Measurements from ENCODE around the gene PUM2.

Gene PUM2

DNA sequence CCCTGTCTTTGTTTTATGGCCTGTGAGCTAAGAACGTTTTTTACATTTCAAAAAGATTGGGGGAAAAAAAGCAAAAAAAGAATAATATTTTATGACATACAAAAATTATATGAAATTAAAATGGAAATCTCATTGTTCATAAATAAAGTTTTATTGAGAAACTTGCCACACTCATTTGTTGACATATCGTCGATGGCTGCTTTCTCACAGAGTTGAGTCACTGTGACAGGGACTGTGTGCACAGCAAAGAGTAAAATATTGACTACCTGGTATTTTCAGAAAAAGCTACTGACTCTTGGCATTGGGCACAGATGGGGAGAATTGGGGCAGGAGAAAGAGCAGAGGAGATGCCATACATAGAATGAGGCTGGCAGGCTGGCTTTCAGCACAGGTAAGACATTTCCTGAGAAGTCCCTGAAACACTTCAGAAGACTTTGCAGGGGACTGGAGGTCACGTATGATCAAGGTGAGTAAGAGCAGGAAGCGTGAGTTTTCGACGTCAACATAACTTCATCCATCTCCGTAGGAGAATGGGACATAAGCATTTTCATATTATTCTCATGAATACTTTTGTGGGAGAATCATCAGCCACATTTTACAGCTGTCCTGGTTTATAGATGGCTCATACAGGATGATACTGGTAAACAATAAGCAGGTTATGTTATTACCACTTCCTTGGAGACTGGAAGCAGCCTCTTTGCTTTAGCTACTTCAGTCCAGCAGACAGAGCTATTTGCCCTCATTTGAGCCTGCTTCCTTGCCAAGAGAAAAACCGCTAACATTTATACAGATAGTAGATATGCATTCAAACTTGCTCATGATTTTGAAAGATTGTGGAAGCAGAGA, 32.5 kb upstream of the PUM2 start:
- no peak for DNase-seq
- no peak overlapping the region for H3K27ac ChIP-seq (ENCODE audit: low read length)

DNA sequence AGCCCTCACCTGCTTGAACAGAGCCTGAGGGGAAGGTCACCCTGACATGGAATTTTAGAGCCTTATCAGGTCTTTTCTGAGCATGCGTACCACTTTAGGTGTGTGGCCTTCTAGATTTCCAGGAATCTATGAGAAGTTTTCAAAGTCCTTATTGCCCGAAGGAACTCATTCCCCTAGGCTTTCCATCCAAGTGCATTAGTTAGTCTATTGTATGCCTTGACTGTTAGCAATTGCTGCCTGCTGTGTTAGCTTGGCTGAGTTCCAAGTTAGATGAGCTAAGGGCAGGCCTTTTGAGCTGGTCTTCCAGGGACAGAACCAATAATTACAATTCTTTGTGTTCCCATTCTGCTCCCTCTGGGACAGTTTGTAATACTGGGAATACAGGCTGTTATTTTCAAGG, 30.8 kb upstream of the PUM2 start:
- Histone ChIP-seq H3K4me3 (ENCODE audit: low read length) (no peak overlapping the region), H3K4me2 (ENCODE audit: low read depth, low read length) (no peak overlapping the region), H3K4me1 (ENCODE audit: low read length) (no peaks in the 10 kb centered on the region), H2AFZ (ENCODE audit: low read length) (no peak overlapping the region), H3F3A (ENCODE audit: insufficient read depth, low read length) (no peaks in the 10 kb centered on the region), H3K27me3 (replicated peaks; ENCODE audit: insufficient read depth, low read length) (no peaks in the 10 kb centered on the region), H3K27ac (ENCODE audit: low read length) (no peak overlapping the region), H4K20me1 (ENCODE audit: insufficient read depth, low read length) (no peaks in the 10 kb centered on the region), H3K79me2 (ENCODE audit: low read length) (no peaks in the 10 kb centered on the region), H3K9me3 (replicated peaks; ENCODE audit: insufficient read depth, low read length) (no peaks in the 10 kb centered on the region), H3K9ac (ENCODE audit: low read length) (no peak overlapping the region), H3K9me2 (replicated peaks; ENCODE audit: insufficient read depth, low read length) (no peaks in the 10 kb centered on the region), H3K36me3 (replicated peaks; ENCODE audit: insufficient read depth, low read length) (no peaks in the 10 kb centered on the region)
- TF ChIP-seq EZH2 (optimal IDR thresholded peaks at IDR 0.05; ENCODE audit: low read depth, low read length) (no peak), EZH2phosphoT487 (IDR thresholded peaks at IDR 0.05; ENCODE audit: low read length) (no peak)
- TF ChIP-seq, protein P1, sequence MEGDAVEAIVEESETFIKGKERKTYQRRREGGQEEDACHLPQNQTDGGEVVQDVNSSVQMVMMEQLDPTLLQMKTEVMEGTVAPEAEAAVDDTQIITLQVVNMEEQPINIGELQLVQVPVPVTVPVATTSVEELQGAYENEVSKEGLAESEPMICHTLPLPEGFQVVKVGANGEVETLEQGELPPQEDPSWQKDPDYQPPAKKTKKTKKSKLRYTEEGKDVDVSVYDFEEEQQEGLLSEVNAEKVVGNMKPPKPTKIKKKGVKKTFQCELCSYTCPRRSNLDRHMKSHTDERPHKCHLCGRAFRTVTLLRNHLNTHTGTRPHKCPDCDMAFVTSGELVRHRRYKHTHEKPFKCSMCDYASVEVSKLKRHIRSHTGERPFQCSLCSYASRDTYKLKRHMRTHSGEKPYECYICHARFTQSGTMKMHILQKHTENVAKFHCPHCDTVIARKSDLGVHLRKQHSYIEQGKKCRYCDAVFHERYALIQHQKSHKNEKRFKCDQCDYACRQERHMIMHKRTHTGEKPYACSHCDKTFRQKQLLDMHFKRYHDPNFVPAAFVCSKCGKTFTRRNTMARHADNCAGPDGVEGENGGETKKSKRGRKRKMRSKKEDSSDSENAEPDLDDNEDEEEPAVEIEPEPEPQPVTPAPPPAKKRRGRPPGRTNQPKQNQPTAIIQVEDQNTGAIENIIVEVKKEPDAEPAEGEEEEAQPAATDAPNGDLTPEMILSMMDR (IDR thresholded peaks at IDR 0.05; ENCODE audit: low read length): no peak
- DNase-seq: no peak

More for the DNA sequence above, 32.5 kb upstream of the PUM2 start:
- H3K4me1 ChIP-seq (ENCODE audit: low read length): no peaks in the 10 kb centered on the region
- no peak overlapping the region for H2AFZ ChIP-seq (ENCODE audit: low read length)
- no peaks in the 10 kb centered on the region for H3K27me3 ChIP-seq (replicated peaks; ENCODE audit: insufficient read depth, low read length)
- no peaks in the 10 kb centered on the region for H4K20me1 ChIP-seq (ENCODE audit: insufficient read depth, low read length)
- no peaks in the 10 kb centered on the region for H3K9me3 ChIP-seq (replicated peaks; ENCODE audit: insufficient read depth, low read length)
- no peaks in the 10 kb centered on the region for H3K9me2 ChIP-seq (replicated peaks; ENCODE audit: insufficient read depth, low read length)
- H3K9ac ChIP-seq (ENCODE audit: low read length): no peak overlapping the region
- TF ChIP-seq EZH2phosphoT487 (IDR thresholded peaks at IDR 0.05; ENCODE audit: low read length) (no peak), EZH2 (optimal IDR thresholded peaks at IDR 0.05; ENCODE audit: low read depth, low read length) (no peak)
- TF ChIP-seq, protein P1 (IDR thresholded peaks at IDR 0.05; ENCODE audit: low read length): no peak
- no peaks in the 10 kb centered on the region for H3F3A ChIP-seq (ENCODE audit: insufficient read depth, low read length)
- H3K79me2 ChIP-seq (ENCODE audit: low read length): no peaks in the 10 kb centered on the region
- no peak overlapping the region for H3K4me2 ChIP-seq (ENCODE audit: low read depth, low read length)
- H3K4me3 ChIP-seq (ENCODE audit: low read length): no peak overlapping the region
- H3K36me3 ChIP-seq (replicated peaks; ENCODE audit: insufficient read depth, low read length): no peaks in the 10 kb centered on the region

DNA sequence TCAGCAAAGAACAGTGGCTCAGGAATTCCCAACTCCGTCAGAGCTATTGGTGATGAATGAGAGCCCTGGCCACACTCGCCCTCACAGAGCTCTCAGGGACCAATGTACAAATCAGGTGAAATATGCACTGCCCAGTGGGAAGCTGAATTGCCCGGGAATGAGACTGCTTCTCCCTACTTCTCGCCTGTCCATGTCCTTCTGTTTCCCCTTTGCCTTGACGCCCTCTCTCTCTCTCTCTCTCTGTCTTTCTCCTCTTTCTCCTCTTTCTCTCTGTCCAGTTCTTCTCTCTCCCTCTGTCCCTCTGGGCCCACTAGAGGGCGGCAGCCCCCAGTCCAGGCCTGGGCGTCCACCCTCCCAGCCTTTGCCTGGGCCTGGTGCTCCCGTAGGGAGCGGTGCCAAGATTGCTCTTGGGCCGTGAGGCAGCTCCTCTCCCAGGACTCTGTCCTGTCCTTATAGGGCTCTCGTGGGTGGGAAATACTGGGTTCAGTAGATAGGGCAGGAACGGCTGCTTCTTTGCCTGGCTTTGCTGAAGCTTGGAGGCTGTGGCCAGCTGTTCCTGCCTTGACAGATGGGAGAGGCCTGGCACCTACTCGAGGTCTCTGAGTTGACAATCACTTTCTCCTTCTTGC, 28.4 kb upstream of the PUM2 start:
- no peak for DNase-seq
- H3K4me2 ChIP-seq (ENCODE audit: low read depth, low read length): no peak overlapping the region
- no peaks in the 10 kb centered on the region for H3K36me3 ChIP-seq (replicated peaks; ENCODE audit: insufficient read depth, low read length)
- H3K79me2 ChIP-seq (ENCODE audit: low read length): no peaks in the 10 kb centered on the region
- no peak overlapping the region for H3K9ac ChIP-seq (ENCODE audit: low read length)
- no peaks in the 10 kb centered on the region for H3F3A ChIP-seq (ENCODE audit: insufficient read depth, low read length)
- H3K9me2 ChIP-seq (replicated peaks; ENCODE audit: insufficient read depth, low read length): no peaks in the 10 kb centered on the region
- no peak for TF ChIP-seq EZH2phosphoT487 (IDR thresholded peaks at IDR 0.05; ENCODE audit: low read length)
- TF ChIP-seq, protein P1 (IDR thresholded peaks at IDR 0.05; ENCODE audit: low read length): peak; percentile 60
- TF ChIP-seq EZH2 (optimal IDR thresholded peaks at IDR 0.05; ENCODE audit: low read depth, low read length): no peak
- H2AFZ ChIP-seq (ENCODE audit: low read length): 0 out of 2 replicates have a peak overlapping the region, but pooled peaks have one; percentile 14
- no peaks in the 10 kb centered on the region for H3K9me3 ChIP-seq (replicated peaks; ENCODE audit: insufficient read depth, low read length)
- H3K4me3 ChIP-seq (ENCODE audit: low read length): no peak overlapping the region
- no peaks in the 10 kb centered on the region for H3K4me1 ChIP-seq (ENCODE audit: low read length)
- no peaks in the 10 kb centered on the region for H3K27me3 ChIP-seq (replicated peaks; ENCODE audit: insufficient read depth, low read length)
- no peak overlapping the region for H3K27ac ChIP-seq (ENCODE audit: low read length)
- no peaks in the 10 kb centered on the region for H4K20me1 ChIP-seq (ENCODE audit: insufficient read depth, low read length)

Measured in MM.1S (cell line).